Mesenteric fat pad (tissue), 1 donor: ENCODE measurements around the gene FRAS1. TPM values are rescaled to one million over a fixed set of nuclear protein-coding genes. Genes with fewer than 3 reads are reported as not detected.
"Not testable (repeated sequence)": the region's sequence is repeated elsewhere in the genome, so short reads cannot be mapped to it uniquely, and the experiment has no call there.

ENCODE experiments used
- DNase-seq: peaks from one replicate; pipeline ENCODE4 v3.0.0-alpha.2; 2020; ENCODE audit warnings: low spot score
- total RNA-seq: library from RNA; stranded (reverse); fragmentation: NEBNext Ultra II Directional; extraction: Animal tissue kit (Norgen Biotek cat#: 25700); gene quantifications from one replicate; pipeline ENCODE4 v1.2.1, GENCODE V29; 2021
- donor health status: DM: yes; HTN: yes; CAD: no.

FRAS1 gene
- total RNA-seq, 1 donor from 2014 or later, result 4.3 TPM

DNA sequence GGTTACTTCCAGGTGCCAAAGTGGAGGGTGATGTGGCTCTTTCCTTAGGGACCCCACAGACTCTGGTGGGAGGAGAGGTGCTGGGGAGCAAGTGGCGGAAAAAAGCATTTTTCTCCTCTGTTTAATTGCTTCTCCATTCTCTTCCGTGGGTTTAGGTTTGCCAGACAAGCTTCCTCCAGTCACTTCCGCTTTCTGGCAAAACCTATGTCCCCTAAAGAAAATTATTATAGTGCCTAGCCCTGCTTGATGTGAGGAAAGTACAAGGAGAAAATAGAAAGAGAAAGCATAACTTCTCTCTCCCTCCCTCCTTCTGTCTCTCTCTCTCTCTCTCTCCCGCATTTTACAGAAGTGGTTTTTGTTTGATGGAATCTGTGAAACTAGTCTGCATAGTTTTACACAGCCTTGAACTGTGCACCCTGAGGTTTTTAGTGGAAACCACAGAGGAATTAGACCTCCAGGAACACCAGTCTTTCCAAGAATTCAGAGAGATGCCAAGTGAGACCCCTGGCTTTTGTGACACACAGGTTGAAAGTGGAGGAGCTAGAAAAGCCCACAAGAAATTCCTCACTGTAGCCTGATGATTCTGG lies 263.3 kb downstream of the FRAS1 start:
- no peak for DNase-seq

DNA sequence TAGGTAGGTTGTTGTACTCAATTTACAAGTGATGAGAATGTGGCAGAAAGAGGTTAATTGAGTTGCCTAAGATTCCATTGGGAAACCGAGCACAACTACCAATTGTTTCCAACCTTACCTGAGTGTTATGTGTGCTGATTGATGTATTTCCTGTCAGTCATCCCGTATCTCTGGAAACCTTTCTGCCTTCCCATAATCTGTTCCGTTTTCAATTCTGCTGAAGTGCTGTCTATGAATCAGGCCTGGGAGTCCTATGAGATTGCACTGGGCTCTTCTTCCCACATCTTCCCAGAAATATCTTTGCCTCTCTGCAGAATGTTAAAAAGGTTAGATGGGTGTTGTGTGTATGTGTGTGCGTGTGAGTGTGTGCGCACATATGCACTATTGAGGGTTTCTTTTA lies 264.9 kb downstream of the FRAS1 start:
- DNase-seq, result no peak

DNA sequence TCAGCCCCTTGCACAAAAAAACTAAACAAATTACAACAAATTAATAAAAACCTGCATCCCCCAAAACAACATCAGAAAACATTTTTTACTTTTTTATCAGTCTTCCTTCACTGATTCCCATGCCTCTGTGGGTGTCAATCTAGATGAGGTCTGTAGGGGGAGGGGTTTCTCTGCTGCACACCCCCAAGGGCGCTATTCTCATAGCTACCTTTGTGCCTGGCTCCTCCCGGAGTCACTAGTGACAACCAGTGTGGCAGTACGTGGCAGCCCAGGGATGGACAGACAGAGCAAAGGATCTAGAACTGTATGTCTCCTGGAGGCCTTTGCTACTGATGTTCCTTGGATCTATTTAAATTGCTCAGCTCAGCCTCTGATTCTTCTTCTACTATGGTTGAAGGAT lies 266.3 kb downstream of the FRAS1 start:
- DNase-seq, result no peak

DNA sequence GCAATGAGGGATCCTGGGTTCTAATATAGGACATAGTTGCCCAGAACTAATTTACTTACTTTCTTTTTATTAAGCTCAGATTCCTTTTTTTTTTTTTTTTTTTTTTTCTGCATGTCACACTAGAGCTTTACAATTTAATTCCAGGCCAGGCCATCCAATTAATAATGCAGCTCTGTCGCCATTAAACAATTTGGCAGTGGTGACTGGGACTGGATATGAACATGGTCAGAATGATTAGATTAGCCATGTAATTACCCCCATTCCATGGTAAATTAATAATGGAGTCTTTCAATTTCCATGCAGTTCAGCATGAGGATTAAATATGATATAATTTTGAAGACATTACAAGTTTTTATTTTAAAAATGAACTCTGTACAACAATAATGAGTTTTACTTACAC lies 267.5 kb downstream of the FRAS1 start:
- DNase-seq, result no peak

DNA sequence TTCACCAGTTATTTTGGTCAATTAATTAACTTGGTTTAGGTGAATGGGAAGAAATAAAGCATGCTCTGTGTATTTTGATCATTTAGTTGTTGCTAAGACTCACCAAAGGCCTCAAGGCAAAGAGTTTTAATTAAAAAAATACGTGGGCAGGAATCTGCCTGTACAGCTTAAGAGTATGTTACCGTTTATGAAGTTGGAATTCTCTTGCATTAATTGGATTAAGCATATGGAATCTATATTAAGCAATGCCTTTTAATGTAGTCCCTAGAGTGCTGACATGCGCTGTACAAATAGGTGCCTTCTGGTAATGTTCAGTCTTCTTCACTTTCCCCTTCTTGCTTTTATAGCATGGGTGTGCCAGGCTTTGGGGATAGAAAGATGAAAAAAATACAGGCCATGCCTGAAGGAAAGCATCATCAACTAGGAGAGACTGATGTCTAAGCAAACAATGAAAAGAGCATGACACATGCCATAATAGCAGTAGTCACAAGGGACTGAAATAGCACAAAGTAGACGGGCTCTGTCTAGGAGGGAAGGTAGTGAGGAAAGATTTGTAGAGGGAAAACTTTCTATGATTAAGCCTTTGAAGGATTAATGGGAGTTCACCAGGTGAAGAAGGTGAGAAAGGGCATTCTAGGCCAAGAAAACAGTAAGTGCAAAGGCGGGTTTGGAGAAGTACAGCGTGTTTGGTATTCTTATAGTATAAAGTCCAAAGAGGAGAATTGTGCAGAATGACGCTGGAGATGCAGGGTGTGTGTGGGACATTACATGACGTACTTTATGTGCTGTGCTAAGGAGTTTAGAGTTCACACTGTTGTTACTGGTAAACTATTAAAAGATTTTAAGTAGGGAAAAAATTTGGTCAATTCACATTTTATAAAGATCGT lies 268.4 kb downstream of the FRAS1 start:
- DNase-seq, result no peak

DNA sequence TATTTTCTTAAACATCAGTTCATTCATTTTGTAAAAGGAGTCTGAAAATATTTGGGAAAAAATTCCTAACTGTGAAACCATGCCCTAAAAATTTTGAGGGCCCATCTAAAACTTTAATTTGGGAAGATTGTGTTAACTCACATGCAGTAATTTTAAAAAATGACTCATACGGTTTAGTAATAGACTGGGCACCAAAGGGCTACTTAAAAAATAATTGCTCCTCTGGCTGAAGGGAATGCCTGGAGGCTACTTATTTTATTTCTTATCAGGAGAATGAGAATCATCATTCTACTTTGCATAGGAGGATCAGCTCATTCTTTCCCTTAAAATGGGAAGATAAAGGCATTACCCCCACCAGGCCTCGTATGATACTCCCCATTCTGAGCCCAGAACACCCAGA lies 271.5 kb downstream of the FRAS1 start:
- DNase-seq, result not testable (repeated sequence)

DNA sequence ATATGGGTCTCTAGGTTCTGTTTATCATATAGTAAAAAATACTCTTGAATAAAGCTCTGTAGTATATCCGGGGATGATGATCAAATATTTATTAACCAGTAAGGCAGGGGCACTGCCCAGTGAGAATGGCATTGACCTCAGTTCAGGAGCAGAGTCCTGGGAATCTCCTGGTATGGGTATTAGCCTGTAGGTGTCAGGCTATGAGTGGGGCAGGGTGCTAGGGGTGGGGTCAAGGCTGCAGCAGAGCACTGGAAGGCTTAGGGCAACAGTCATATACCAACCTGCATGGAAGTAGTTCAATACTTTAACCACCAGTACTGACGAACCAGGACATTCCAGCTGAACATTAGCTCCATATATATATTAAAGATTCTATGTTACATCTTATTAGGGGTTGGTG lies 274.1 kb downstream of the FRAS1 start:
- DNase-seq, result no peak

DNA sequence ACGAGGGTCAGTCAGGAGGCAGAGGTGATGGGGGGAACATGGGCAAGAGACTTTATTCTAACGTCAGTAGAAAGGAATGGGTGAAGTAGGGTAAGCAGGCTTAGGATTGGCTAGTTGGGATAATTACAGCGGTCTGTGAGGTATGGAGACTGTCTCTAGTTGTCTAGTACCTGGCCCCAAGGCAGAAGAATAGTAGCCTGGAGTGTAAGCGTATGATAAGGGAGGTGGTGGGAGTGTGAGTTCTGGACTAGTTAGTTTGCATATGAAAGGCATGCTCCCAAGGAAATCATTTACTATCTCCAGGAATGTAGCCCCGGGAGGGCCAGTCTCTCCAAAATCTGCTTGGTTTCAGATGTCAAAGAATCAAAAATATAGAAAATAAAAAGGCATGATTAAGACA lies 274.8 kb downstream of the FRAS1 start:
- no peak for DNase-seq

DNA sequence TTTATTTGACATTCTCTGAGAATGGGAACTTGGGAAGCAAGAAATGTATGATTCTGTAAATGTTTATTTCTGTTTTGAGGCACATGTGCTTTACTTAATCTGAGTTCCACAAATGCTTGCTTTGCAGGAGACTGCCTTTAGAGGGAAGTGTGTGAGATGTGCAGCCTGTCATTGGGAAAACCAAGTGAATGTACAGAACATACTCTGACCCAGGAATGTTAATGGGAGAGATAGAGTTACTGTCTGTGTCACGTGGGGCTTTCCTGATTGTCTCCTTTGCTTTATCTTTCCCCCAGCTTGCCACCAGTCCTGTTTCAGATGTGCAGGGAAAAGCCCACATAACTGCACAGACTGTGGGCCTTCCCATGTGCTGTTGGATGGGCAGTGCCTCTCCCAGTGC lies 275.9 kb downstream of the FRAS1 start:
- no peak for DNase-seq

DNA sequence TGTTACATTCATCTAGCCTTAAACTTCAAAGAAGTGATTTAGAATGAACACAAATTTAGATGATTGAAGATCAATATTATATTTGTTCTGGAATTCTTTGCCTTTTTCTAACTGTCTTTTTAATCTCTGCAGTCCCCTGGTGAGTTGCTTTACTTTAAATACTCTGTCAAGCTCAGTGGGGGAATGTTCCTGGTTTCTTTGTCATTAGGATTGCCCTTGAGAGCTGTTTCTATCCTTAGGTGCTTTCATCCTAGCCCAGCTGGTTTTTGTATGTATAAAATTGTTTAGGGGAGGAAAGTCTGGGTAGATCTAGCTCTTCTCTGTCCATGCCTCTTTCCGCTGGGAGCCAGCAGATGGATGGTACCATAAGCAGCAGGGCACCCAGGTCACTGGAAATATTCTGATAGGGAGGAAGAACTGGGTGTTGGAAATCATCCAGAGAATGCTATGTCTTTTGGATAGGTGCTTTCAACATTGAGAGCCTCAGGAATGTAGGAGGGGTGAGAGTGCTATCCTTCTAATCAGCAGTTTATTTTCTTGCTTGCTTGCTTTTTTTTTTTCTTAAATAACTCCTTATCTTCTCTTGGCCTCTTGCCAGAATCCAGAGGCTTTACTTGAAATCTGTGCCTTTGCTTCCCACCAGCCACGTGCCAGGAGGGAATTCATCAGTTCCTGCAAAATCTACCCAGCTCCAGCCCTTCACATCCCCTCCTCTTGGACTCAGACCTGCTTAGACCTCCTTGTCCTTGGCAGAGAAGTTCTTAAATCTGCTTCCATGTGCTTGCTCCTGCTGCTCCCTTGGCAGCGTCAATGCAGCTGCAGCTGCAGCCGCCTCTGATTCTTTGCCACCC lies 279.2 kb downstream of the FRAS1 start:
- DNase-seq, result no peak

DNA sequence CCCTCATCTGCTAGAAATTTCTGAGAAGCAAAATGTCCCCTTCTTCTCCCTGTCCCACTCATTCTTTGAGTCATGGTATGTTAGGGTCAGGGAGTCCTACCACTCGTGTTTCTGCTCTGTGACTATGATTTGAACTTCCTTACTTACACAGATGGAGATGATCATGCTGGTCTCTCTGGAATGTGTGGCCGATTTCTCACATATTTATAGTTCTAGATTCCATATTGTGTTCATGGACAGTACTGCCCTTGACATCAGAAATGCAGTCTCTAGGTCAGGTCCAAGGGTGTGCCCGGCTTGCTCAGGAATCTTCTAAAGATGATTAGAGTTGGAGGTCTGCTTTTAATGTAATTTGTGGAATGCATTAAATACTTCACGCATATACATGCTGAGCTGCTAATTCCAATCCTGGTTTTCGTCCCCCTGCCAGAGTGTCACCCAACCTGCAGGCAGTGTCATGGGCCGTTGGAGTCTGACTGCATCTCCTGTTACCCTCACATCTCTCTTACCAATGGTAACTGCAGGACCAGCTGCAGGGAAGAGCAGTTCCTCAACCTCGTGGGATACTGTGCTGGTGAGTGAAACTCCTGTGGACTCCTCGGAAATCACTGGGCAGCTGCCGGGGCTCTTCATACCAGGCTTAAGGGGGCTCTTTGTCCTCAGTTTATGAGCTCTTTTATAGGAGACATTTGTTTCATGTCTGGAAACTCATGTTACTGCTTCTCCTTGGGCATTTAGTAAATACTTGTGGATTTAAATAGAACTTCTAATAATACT lies 280.3 kb downstream of the FRAS1 start:
- DNase-seq, result no peak

DNA sequence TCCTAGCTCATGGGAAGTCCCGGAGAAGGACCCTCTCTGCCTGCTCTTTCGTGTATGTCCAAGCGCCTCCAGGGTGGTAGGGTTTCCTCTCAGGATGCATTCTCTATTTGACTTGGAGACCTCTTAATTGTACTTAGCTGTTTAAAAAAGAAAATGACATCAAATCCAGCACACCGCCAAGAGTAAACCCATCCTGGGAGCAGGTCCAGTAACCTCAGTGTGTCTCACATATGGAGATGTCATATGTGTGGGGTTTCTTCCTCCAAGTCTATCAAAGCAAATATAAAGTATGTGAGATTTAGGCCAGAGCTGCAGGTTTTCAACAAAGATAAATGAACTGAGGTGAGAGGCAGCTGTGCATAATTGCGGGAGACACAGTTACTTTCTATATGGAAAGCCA lies 285.0 kb downstream of the FRAS1 start:
- no peak for DNase-seq

DNA sequence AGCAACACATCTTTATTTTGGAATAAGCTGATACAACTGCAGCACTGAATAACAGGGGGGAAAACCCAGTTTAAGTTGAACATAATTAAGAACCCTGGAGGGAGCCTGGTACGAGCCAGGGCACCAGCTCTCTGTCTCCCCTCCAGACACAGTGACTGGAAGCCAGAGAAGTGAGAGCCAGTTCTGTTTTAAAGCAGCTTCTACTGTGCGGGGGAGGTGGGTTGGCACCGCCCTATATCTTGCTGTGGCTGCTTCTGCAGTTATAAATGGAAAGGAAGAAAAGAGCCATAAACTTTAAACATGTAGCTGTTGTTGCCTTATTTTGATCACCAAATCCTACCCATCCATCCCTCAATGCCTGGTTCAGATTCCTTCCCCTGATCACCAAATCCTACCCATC lies 286.6 kb downstream of the FRAS1 start:
- DNase-seq, result no peak

DNA sequence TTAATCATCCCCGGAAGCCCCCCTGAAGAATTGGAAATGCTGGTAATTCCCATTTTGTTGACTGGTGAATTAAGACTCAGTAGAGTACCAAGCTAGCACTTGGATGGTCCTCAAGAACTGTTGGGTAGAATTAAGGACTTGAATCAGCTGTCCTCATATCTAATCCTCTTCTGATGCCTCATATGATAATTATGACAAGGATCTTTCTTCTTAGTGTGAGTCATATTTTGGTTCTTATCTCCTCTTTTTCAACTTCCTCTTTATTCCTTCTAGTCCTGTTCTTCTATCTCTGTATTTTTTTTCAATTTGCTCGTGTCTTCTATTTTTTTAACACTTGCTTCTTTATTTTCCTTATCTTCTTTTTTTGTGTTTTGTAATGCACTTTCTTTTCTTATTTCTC lies 288.1 kb downstream of the FRAS1 start:
- no peak for DNase-seq

DNA sequence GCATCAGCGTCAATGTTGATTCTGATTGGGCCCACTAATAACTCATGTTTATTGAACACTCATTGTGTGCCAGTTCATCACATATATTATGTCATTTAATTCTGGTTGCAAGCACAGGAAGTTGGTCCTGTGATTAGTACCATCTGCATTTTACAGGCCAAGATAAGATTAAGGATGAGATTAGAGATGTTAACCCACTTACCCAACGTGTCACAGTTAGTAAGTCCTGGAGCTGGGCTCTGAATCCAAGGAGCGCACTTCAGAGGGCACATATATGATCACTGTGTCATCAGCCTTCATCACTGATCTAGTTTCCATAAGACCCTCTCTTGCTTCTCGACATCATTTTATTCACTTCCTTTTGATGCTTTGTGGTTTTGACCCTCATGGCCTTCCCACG lies 289.1 kb downstream of the FRAS1 start:
- no peak for DNase-seq

DNA sequence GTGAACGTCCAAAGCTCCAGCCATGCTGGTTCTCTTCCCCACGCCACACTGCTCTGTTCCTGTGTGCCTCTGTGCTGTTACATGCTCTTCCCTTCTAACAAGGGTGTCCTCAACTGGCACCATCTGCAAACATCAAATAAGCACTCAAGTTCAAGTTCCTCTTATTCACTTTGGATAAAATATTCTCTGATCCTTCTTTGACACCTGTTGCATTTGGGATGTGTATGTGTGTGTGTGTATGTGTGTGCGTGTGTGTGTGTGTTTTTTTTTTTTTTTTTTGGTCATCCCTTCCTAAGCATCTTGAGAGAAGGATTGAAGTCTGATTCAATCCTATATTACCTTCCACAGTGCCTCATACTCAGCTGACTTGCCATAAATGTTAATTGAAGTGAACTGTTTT lies 290.4 kb downstream of the FRAS1 start:
- DNase-seq, result no peak

DNA sequence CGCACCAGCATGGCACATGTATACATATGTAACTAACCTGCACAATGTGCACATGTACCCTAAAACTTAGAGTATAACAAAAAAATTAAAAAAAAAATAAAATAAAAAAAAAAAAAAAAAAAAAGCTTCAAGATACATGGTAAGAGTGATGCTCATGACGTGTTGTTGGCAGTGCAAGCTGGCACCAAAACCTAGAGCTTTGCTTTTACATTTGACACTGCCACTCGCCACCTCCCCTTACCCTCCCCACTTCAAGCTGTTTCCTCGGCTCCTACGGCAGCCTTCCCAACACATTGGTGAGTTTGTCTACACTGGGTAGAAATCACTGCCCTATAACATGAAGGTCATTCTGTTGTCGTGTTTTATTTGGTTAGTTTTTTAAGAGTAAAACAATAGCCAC lies 296.8 kb downstream of the FRAS1 start:
- no peak for DNase-seq

DNA sequence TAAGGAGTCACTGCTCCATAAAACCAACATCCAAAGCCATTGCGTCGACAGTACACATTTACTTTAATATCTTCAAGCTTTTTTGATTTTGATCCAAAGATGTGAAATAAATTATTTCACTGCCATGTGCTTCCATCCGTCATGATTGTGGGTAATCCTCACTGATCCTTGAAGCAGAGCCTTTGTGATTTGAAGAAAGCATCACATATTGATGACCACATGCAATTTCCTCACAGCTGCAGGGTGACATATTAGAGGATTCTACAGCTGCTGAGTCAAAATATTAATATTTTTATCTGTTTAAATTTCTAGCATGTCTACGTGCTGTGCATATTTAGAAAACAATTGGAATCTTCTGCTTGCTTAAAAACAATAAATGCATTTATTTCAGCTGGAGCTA lies 297.7 kb downstream of the FRAS1 start:
- DNase-seq, result no peak

DNA sequence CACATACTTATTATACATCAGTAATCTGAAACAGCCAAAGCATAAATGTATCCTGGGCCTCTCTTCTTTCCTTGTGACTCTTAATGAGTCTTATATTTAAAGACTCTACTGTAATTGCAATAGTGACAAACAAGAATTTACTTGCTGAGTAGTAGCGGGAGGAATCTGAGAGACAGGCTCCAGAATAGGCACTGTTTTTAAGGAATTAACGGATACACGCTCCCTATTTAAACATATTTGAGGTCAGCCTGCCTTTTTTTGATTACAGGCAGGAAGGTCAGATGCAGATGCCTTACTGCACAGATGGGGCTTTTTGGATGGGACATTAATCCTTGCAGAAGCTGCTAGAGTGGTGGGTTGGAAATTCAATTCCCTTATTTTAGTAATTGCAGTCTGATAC lies 298.2 kb downstream of the FRAS1 start:
- no peak for DNase-seq

DNA sequence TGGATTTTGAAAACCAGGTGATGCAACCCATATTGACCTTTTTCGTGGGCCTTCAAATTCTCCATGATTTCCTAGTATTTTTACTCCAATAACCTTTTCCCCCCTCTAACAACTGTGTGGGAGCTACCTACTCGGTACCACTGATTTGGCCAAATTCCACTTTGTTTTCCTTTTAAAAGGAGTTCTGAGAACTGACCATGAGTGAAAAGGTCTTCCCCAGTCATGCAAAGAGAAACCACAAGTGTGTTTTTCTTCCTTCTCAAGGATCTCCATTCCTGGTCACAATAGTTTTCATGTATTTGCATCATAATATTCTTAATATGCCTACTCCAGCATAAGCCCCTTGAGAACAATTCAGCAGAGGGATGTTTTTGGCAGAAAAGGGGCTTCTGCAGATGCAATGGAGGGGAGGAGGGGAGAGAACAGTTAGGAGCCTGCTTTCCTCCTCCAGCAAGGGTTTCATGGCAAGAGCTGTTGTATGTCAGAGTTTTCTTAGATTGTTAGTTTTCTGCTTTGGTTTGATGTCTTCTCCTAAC lies 299.2 kb downstream of the FRAS1 start:
- no peak for DNase-seq

DNA sequence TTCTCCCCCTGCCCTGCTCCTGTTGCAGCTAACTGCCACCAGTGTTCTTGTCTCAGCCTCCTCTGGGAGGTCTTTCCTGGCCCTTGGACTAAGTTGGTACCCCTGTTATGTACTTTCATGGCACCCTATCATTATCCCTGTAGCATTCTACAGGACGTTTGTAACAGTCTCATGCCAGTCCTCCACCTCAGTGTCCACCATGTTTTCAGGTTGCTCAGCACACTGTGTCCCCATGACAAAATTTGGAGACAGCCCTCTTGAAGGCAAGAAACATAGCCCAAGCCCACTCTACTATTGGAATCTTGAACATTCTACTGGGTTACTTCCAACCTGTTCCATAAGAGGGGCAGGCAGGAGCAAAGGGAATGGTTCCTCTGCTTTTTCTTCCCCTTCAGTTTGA lies 300.0 kb downstream of the FRAS1 start:
- no peak for DNase-seq
